Measurements from ENCODE around the gene ASIC4. TPM values are rescaled to one million over a fixed set of nuclear protein-coding genes. Genes with fewer than 3 reads are reported as not detected.

Gene ASIC4
- total RNA-seq, 1 experiment from 2014 or later, result 0.79 TPM

DNA sequence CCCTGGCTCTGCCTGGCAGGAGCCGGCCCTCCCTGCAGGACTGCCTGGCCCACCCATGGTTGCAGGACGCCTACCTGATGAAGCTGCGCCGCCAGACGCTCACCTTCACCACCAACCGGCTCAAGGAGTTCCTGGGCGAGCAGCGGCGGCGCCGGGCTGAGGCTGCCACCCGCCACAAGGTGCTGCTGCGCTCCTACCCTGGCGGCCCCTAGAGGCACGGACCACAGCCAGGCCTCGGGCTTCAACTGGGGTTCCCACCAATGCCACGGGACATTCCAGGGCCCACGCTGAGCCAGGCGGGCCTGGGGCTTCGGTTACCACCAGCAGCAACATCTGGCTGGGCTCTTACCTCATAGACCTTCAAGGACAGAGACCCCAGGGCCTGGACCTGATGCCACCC lies 21.7 kb upstream of the ASIC4 start (continued):
- TF ChIP-seq E2F1 (CRISPR knock-in tag; IDR thresholded peaks at IDR 0.05), result no peak
- peak; percentile 83 for TF ChIP-seq ZNF121 (CRISPR knock-in tag; IDR thresholded peaks at IDR 0.05)
- no peak for TF ChIP-seq MYBL2 (CRISPR knock-in tag; IDR thresholded peaks at IDR 0.05)
- TF ChIP-seq, protein P1, sequence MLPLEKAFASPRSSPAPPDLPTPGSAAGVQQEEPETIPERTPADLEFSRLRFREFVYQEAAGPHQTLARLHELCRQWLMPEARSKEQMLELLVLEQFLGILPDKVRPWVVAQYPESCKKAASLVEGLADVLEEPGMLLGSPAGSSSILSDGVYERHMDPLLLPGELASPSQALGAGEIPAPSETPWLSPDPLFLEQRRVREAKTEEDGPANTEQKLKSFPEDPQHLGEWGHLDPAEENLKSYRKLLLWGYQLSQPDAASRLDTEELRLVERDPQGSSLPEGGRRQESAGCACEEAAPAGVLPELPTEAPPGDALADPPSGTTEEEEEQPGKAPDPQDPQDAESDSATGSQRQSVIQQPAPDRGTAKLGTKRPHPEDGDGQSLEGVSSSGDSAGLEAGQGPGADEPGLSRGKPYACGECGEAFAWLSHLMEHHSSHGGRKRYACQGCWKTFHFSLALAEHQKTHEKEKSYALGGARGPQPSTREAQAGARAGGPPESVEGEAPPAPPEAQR (CRISPR knock-in tag; IDR thresholded peaks at IDR 0.05), result no peak
- TF ChIP-seq NFE2L1 (CRISPR knock-in tag; IDR thresholded peaks at IDR 0.05), result no peak
- TF ChIP-seq KAT7 (CRISPR knock-in tag; IDR thresholded peaks at IDR 0.05; ENCODE audit: borderline replicate concordance), result no peak
- TF ChIP-seq ESRRA (CRISPR knock-in tag; IDR thresholded peaks at IDR 0.05; ENCODE audit: borderline replicate concordance), result no peak
- TF ChIP-seq NR3C1 (CRISPR knock-in tag; conservative IDR thresholded peaks at IDR 0.05; ENCODE audit: low read depth), result no peak
- TF ChIP-seq CREM (CRISPR knock-in tag; IDR thresholded peaks at IDR 0.05), result no peak
- TF ChIP-seq, protein P2, sequence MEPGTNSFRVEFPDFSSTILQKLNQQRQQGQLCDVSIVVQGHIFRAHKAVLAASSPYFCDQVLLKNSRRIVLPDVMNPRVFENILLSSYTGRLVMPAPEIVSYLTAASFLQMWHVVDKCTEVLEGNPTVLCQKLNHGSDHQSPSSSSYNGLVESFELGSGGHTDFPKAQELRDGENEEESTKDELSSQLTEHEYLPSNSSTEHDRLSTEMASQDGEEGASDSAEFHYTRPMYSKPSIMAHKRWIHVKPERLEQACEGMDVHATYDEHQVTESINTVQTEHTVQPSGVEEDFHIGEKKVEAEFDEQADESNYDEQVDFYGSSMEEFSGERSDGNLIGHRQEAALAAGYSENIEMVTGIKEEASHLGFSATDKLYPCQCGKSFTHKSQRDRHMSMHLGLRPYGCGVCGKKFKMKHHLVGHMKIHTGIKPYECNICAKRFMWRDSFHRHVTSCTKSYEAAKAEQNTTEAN (CRISPR knock-in tag; IDR thresholded peaks at IDR 0.05), result no peak
- no peak for TF ChIP-seq SMAD3 (CRISPR knock-in tag; IDR thresholded peaks at IDR 0.05; ENCODE audit: borderline replicate concordance)
- TF ChIP-seq CREB1 (CRISPR knock-in tag; IDR thresholded peaks at IDR 0.05), result 0 out of 2 replicates have a peak, but pooled peaks have one; percentile 32
- TF ChIP-seq, protein P3, sequence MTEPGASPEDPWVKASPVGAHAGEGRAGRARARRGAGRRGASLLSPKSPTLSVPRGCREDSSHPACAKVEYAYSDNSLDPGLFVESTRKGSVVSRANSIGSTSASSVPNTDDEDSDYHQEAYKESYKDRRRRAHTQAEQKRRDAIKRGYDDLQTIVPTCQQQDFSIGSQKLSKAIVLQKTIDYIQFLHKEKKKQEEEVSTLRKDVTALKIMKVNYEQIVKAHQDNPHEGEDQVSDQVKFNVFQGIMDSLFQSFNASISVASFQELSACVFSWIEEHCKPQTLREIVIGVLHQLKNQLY (CRISPR knock-in tag; IDR thresholded peaks at IDR 0.05), result no peak
- no peak for TF ChIP-seq NR2C2 (CRISPR knock-in tag; IDR thresholded peaks at IDR 0.05)
- TF ChIP-seq ZMAT4 (CRISPR knock-in tag; IDR thresholded peaks at IDR 0.05), result no peak
- TF ChIP-seq ZNF263 (CRISPR knock-in tag; IDR thresholded peaks at IDR 0.05; ENCODE audit: low read depth), result no peak
- TF ChIP-seq ZNF423 (CRISPR knock-in tag; IDR thresholded peaks at IDR 0.05), result peak; percentile 22; the same call in 1 of the 2 replicates
- no peak for TF ChIP-seq ZNF219 (CRISPR knock-in tag; IDR thresholded peaks at IDR 0.05; ENCODE audit: borderline replicate concordance)
- no peak for TF ChIP-seq FOXP4 (CRISPR knock-in tag; IDR thresholded peaks at IDR 0.05)
- TF ChIP-seq ZNF416 (CRISPR knock-in tag; IDR thresholded peaks at IDR 0.05), result no peak
- no peak for TF ChIP-seq FOXJ3 (CRISPR knock-in tag; IDR thresholded peaks at IDR 0.05; ENCODE audit: borderline replicate concordance)
- TF ChIP-seq FOXK1 (CRISPR knock-in tag; IDR thresholded peaks at IDR 0.05), result no peak
- TF ChIP-seq NFATC4 (CRISPR knock-in tag; IDR thresholded peaks at IDR 0.05), result no peak
- TF ChIP-seq OVOL2 (CRISPR knock-in tag; IDR thresholded peaks at IDR 0.05; ENCODE audit: borderline replicate concordance), result no peak
- no peak for TF ChIP-seq ZNF396 (CRISPR knock-in tag; IDR thresholded peaks at IDR 0.05; ENCODE audit: borderline replicate concordance)
- TF ChIP-seq, protein P4, sequence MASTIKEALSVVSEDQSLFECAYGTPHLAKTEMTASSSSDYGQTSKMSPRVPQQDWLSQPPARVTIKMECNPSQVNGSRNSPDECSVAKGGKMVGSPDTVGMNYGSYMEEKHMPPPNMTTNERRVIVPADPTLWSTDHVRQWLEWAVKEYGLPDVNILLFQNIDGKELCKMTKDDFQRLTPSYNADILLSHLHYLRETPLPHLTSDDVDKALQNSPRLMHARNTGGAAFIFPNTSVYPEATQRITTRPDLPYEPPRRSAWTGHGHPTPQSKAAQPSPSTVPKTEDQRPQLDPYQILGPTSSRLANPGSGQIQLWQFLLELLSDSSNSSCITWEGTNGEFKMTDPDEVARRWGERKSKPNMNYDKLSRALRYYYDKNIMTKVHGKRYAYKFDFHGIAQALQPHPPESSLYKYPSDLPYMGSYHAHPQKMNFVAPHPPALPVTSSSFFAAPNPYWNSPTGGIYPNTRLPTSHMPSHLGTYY (CRISPR knock-in tag; IDR thresholded peaks at IDR 0.05), result no peak

Data from WTC11 (cell line).